Aorta (tissue), 5 donors: Measurements from ENCODE around the gene SKA1. TPM values are rescaled to one million over a fixed set of nuclear protein-coding genes. Genes with fewer than 3 reads are reported as not detected.
"Not testable (repeated sequence)": the region's sequence is repeated elsewhere in the genome, so short reads cannot be mapped to it uniquely, and the experiment has no call there.

ENCODE experiments used
- ATAC-seq: fragments of 200-7000 bp; cut with Tn5 transposase; one replicate; pipeline ENCODE4 v1.9.1; 2022; ENCODE audit warnings: moderate library complexity; ENCODE audit not compliant: low FRiP score
- DNase-seq, 2 donors: peaks; one replicate each; pipeline ENCODE4 v3.0.0-alpha.2; 2020
- H3K27ac ChIP-seq, 2 donors: one replicate each; pipeline ENCODE4 v1.5.1; 2013; ENCODE audit warnings: low read length in 2 of 2, mild to moderate bottlenecking in 2 of 2, moderate library complexity in 2 of 2, control low read depth in 1 of 2, inconsistent platforms in 1 of 2, low read depth in 1 of 2
- H3K27me3 ChIP-seq, 2 donors: one replicate each; pipeline ENCODE4 v1.6.1; 2013; ENCODE audit warnings: control low read depth in 1 of 2, low read length in 1 of 2, mild to moderate bottlenecking in 1 of 2, moderate library complexity in 1 of 2; ENCODE audit not compliant: insufficient read depth in 2 of 2, control insufficient read depth in 1 of 2
- H3K36me3 ChIP-seq, 2 donors: one replicate each; pipeline ENCODE4 v1.6.1; 2013; ENCODE audit warnings: control low read depth in 1 of 2, low read length in 1 of 2, mild to moderate bottlenecking in 1 of 2; ENCODE audit not compliant: insufficient read depth in 2 of 2, control insufficient read depth in 1 of 2
- H3K4me1 ChIP-seq, 2 donors: one replicate each; pipeline ENCODE4 v1.6.1; 2013; ENCODE audit warnings: low read length in 2 of 2, control low read depth in 1 of 2, mild to moderate bottlenecking in 1 of 2, moderate library complexity in 1 of 2; ENCODE audit not compliant: insufficient read depth in 2 of 2, control insufficient read depth in 1 of 2
- H3K4me3 ChIP-seq, 2 donors: one replicate each; pipeline ENCODE4 v1.5.1; 2013; ENCODE audit warnings: low read length in 2 of 2, control low read depth in 1 of 2, mild to moderate bottlenecking in 1 of 2
- H3K9me3 ChIP-seq: one replicate; pipeline ENCODE4 v1.6.1; 2013; ENCODE audit warnings: mild to moderate bottlenecking, low read length; ENCODE audit not compliant: control insufficient read depth
- WGBS, 2 donors: extraction: QIAGEN DNeasy Blood & Tissue Kit; methylation state at CpG; one replicate each; pipeline ENCODE4 v1.1.7; 2013; 5-methylcytosine and 5-hydroxymethylcytosine counted together
- intact Hi-C, 2 donors: fragments of 100-400 bp; cut with DNase I; formaldehyde crosslinking; loops; one replicate each; pipeline versions ENCODE4 v1.14.2 to v1.15.0; 2022
- polyA plus RNA-seq, 2 donors: library from polyadenylated mRNA; stranded (reverse); fragments of 200-250 nt; gene quantifications; one replicate each; pipeline ENCODE4 v1.2.3, GENCODE V29; 2013
- total RNA-seq, 2 donors: library from RNA; stranded (reverse); fragmentation: NEBNext Ultra II Directional; extraction: Animal tissue kit (Norgen Biotek cat#: 25700); gene quantifications; one replicate each; pipeline ENCODE4 v1.2.1, GENCODE V29; 2021
- donor health status: healthy with polysubstance abuse.
- donor health status: Bipolar disorder and iron deficiency.
- donor health status: DM: no; HTN: no; CAD: no.
- donor health status: DM: no; HTN: no; CAD: no.
- donor health status: DM: yes; HTN: yes; CAD: no.

Gene SKA1
- total and polyA plus RNA-seq, 4 donors, result 0.42 to 0.52 TPM; not detected in 2

DNA sequence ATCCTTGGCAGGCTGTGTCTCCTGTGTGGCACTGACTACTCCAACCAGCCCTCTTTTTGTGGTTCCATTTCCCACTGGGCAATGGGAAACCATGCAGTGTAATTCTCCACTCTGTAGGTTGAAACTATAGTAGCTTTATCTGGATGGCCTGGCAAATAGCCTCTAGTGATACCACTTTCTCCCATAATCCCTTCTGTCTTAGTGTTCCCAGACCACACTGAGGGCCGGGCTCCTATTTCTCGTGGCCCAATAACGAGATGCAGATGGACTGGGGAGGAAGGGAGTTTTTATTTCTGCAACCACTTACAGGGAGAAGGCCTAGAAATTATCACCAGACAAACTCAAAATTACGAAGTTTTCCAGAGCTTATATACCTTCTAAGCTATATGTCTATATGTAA is 24.7 kb downstream of the SKA1 start:
- Histone ChIP-seq H3K4me3 (no peak overlapping the region), H3K4me1 (no peaks in the 10 kb centered on the region), H3K9me3 (no peaks in the 10 kb centered on the region), H3K36me3 (no peaks in the 10 kb centered on the region), H3K27ac (no peak overlapping the region), H3K27me3 (no peaks in the 10 kb centered on the region)
- intact Hi-C loops, result no loop called here
- ATAC-seq, result no peak
- DNase-seq, result no peak
- 90 to 92% methylated on average over 4 of the region's 4 CpGs for WGBS, 2 donors

GRCh38 chr18:50400438-50400837 is 25.6 kb downstream of the SKA1 start:
- H3K36me3 ChIP-seq, H3K27me3 ChIP-seq, H3K27ac ChIP-seq, H3K9me3 ChIP-seq, intact Hi-C loops, H3K4me1 ChIP-seq, H3K4me3 ChIP-seq, ATAC-seq, DNase-seq: not testable (repeated sequence)
- WGBS, 2 donors, result 79 to 81% methylated on average over 5 of the region's 5 CpGs

GRCh38 chr18:50401295-50401694 is 26.4 kb downstream of the SKA1 start:
- Histone ChIP-seq H3K4me1 (no peaks in the 10 kb centered on the region), H3K27me3 (no peaks in the 10 kb centered on the region), H3K36me3 (no peaks in the 10 kb centered on the region), H3K27ac (no peak overlapping the region), H3K9me3 (no peaks in the 10 kb centered on the region), H3K4me3 (no peak overlapping the region)
- ATAC-seq (no peak), DNase-seq (no peak)
- intact Hi-C loops, result no loop called here
- 57 to 60% methylated on average over 18 of the region's 18 CpGs for WGBS, 2 donors

DNA sequence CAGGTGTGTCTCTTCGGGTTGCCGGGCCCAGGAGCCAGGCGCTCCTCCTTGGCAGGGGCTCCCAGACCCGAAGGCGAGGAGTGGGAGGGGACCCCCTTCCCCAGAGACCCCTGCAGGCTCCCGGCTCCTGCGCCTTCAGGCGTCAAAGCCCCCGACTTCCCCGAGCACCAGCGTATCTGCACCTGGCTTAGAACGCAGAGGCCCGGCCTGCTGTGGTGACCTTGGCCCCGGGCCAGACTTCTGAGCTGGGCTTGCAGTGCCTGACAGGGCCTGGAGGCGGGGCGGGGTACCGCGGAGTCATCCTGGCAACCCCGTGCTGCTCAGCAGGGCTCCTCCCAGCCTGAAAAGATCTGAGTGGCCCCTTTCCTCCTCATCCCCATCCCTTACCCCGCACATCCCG is 27.0 kb downstream of the SKA1 start:
- H3K9me3 ChIP-seq, result no peaks in the 10 kb centered on the region
- DNase-seq (peak in 1 of 2 donors; percentile 48), ATAC-seq (no peak)
- no peak overlapping the region for H3K4me3 ChIP-seq
- no peaks in the 10 kb centered on the region for H3K27me3 ChIP-seq
- H3K4me1 ChIP-seq, result no peaks in the 10 kb centered on the region
- intact Hi-C loops, result no loop called here
- no peak overlapping the region for H3K27ac ChIP-seq
- WGBS, 2 donors, result 14% methylated on average over 21 of the region's 21 CpGs
- no peaks in the 10 kb centered on the region for H3K36me3 ChIP-seq

DNA sequence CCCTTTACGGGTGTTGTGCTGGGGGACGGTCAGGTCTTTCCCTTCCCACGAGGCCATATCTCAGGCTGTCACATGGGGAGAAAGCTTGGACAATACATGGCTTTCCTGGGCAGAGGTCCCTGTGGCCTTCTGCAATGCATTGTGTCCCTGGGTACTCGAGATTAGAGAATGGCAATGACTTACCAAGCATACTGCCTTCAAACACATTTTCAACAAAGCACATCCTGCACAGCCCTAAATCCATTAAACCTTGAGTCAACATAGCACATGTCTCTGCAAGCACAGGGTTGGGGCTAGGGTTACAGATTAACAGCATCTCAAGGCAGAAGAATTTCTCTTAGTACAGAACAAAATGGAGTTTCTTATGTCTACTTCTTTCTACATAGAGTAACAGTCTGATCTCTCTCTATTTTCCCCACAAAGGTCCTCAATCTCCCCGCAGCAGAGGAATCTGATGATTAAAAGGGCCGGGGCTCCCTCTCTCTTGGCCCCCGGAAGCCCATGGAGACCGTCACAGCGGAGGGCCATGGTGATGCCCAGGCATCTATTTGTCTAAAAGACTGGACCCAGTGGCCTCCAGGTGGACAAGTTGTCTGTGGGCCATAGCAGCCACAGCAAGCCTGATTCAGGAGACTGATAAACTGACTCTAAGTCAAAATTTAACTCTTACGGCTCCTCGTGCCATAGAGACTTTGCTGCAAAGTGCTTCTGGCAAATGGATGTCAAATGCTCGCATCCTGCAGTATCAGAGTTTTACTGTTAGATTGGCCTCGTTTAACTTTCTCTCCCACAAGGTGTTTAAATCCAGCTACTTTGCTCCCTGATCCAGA is 30.1 kb downstream of the SKA1 start:
- H3K4me3 ChIP-seq, H3K36me3 ChIP-seq, ATAC-seq, H3K27me3 ChIP-seq, DNase-seq, H3K9me3 ChIP-seq, H3K27ac ChIP-seq, intact Hi-C loops, H3K4me1 ChIP-seq: not testable (repeated sequence)
- WGBS, 2 donors, result 64% methylated on average over 13 of the region's 13 CpGs

DNA sequence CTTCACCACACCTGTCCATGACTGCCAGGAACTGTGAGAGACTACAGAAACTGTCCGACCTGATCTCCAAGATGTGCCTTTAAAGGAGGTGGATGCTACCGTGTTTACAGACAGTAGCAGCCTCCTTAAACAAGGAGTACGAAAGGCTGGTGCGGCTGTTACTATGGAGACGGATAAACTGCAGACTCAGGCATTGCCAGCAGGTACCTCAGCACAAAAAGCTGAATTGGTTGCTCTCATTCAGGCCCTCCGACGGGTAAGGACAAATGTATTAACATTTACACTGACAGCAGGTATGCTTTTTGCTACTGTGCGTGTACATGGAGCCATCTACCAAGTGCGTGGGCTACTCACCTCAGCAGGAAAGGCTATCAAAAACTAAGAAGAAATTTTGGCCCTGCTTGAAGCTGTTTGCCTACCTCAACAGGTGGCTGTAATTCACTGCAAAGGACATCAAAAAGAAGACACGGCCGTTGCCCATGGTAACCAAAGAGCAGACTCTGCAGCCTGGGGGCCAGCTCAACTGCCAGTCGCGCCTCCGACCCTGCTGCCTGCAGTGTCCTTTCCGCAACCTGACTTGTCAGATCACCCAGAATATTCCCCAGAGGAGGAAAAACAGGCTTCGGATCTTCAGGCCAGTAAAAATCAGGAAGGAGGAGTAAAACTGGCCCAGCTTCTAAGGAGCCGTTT is 30.9 kb downstream of the SKA1 start:
- ATAC-seq (no peak), DNase-seq (no peak)
- Histone ChIP-seq H3K27ac (no peak overlapping the region), H3K9me3 (no peaks in the 10 kb centered on the region), H3K27me3 (no peaks in the 10 kb centered on the region), H3K36me3 (no peaks in the 10 kb centered on the region), H3K4me1 (no peaks in the 10 kb centered on the region), H3K4me3 (no peak overlapping the region)
- WGBS, 2 donors, result 55 to 61% methylated on average over 17 of the region's 17 CpGs
- intact Hi-C loops, result no loop called here

DNA sequence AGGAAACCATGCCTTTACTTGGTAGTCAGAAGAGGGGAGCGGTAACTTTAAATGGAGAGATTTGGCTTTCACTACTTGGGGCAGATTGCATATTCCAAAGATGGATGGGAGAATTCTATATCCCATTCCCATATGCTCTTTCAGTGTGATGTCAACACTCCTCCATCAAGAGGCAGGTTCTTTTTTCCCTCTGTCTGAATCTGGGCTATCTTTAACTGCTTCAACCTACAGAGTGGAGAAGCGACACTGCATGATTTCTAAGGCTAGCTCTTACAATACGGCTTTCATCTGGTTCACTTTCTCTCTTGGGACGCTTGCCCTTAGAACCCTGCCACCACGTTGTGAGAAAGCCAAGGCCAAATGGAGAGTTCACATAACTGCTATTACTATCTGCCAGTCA is 34.4 kb downstream of the SKA1 start:
- no peak overlapping the region for H3K27ac ChIP-seq
- DNase-seq (no peak), ATAC-seq (no peak)
- no peak overlapping the region for H3K4me3 ChIP-seq
- H3K27me3 ChIP-seq, result no peaks in the 10 kb centered on the region
- 56 to 58% methylated on average over 5 of the region's 5 CpGs for WGBS, 2 donors
- intact Hi-C loops, result no loop called here
- H3K4me1 ChIP-seq, result no peaks in the 10 kb centered on the region
- no peaks in the 10 kb centered on the region for H3K36me3 ChIP-seq
- no peaks in the 10 kb centered on the region for H3K9me3 ChIP-seq

GRCh38 chr18:50410008-50410407 is 35.2 kb downstream of the SKA1 start:
- H3K27me3 ChIP-seq, result no peaks in the 10 kb centered on the region
- intact Hi-C loops, result no loop called here
- DNase-seq (no peak), ATAC-seq (no peak)
- no peaks in the 10 kb centered on the region for H3K4me1 ChIP-seq
- H3K27ac ChIP-seq, result no peak overlapping the region
- no peaks in the 10 kb centered on the region for H3K36me3 ChIP-seq
- no peak overlapping the region for H3K4me3 ChIP-seq
- no peaks in the 10 kb centered on the region for H3K9me3 ChIP-seq
- WGBS, 2 donors, result 58% methylated on average over 4 of the region's 4 CpGs

GRCh38 chr18:50410894-50411293 is 36.0 kb downstream of the SKA1 start:
- no peaks in the 10 kb centered on the region for H3K9me3 ChIP-seq
- no peaks in the 10 kb centered on the region for H3K4me1 ChIP-seq
- no peak overlapping the region for H3K27ac ChIP-seq
- H3K4me3 ChIP-seq, result no peak overlapping the region
- H3K27me3 ChIP-seq, result no peaks in the 10 kb centered on the region
- no peak for ATAC-seq
- DNase-seq, result no peak
- no peaks in the 10 kb centered on the region for H3K36me3 ChIP-seq
- intact Hi-C loops, result no loop called here
- WGBS, 2 donors, result 55 to 69% methylated on average over 1 of the region's 1 CpG
